ENCODE results near the gene TTC7B.

The TTC7B gene

GRCh38 chr14:90558041-90558982, 257.9 kb downstream of the TTC7B start:
- DNase-seq (ENCODE audit: low read depth in 2 of 2), result no peak

GRCh38 chr14:90557516-90557915, 258.7 kb downstream of the TTC7B start:
- DNase-seq (ENCODE audit: low read depth in 2 of 2), result no peak

GRCh38 chr14:90556666-90557450, 259.4 kb downstream of the TTC7B start:
- no peak for DNase-seq (ENCODE audit: low read depth in 2 of 2)

- DNase-seq (ENCODE audit: low read depth in 2 of 2), result no peak
Measured at GRCh38 chr14:90556012-90556477, 260.2 kb downstream of the TTC7B start.

GRCh38 chr14:90555126-90556011, 260.9 kb downstream of the TTC7B start:
- no peak for DNase-seq (ENCODE audit: low read depth in 2 of 2)

GRCh38 chr14:90554341-90554740, 261.9 kb downstream of the TTC7B start:
- DNase-seq (ENCODE audit: low read depth in 2 of 2), result no peak

- DNase-seq (ENCODE audit: low read depth in 2 of 2), result no peak
Measured at GRCh38 chr14:90553921-90554336, 262.3 kb downstream of the TTC7B start.

GRCh38 chr14:90553298-90553920, 262.8 kb downstream of the TTC7B start:
- DNase-seq (ENCODE audit: low read depth in 2 of 2), result no peak

GRCh38 chr14:90552465-90553297, 263.5 kb downstream of the TTC7B start:
- no peak for DNase-seq (ENCODE audit: low read depth in 2 of 2)

- DNase-seq (ENCODE audit: low read depth in 2 of 2), result no peak
Measured at GRCh38 chr14:90551733-90552464, 264.3 kb downstream of the TTC7B start.

- no peak for DNase-seq (ENCODE audit: low read depth in 2 of 2)
Measured at GRCh38 chr14:90551070-90551704, 265.0 kb downstream of the TTC7B start.

GRCh38 chr14:90549794-90550641, 266.2 kb downstream of the TTC7B start:
- no peak for DNase-seq (ENCODE audit: low read depth in 2 of 2)

GRCh38 chr14:90548455-90548854, 267.8 kb downstream of the TTC7B start:
- no peak for DNase-seq (ENCODE audit: low read depth in 2 of 2)

- no peak for DNase-seq (ENCODE audit: low read depth in 2 of 2)
Measured at GRCh38 chr14:90547968-90548367, 268.3 kb downstream of the TTC7B start.

GRCh38 chr14:90547250-90547649, 269.0 kb downstream of the TTC7B start:
- DNase-seq (ENCODE audit: low read depth in 2 of 2), result no peak

- DNase-seq (ENCODE audit: low read depth in 2 of 2), result no peak
Measured at GRCh38 chr14:90546767-90547166, 269.5 kb downstream of the TTC7B start.

GRCh38 chr14:90545966-90546751, 270.1 kb downstream of the TTC7B start:
- no peak for DNase-seq (ENCODE audit: low read depth in 2 of 2)

Measured in stimulated activated CD4-positive, alpha-beta T cell treated with anti-CD3 and anti-CD28 coated beads, Interleukin-12 subunit alpha, Interleukin-12 subunit beta, amount 100 ng/mL, for 24 hours (primary cell).